ENCODE data around the gene ACER3.
"Not testable (repeated sequence)": the region's sequence is repeated elsewhere in the genome, so short reads cannot be mapped to it uniquely, and the experiment has no call there.

Gene ACER3

GRCh38 chr11:76880314-76880713 is 19.6 kb downstream of the ACER3 start:
- DNase-seq = no peak

GRCh38 chr11:76880956-76881355 is 20.2 kb downstream of the ACER3 start:
- no peak for DNase-seq

- peak; percentile 48 for DNase-seq
Observed at GRCh38 chr11:76885390-76886097, 24.8 kb downstream of the ACER3 start.

GRCh38 chr11:76888989-76889388 is 28.3 kb downstream of the ACER3 start:
- DNase-seq = peak; percentile 18

- no peak for DNase-seq
Observed at GRCh38 chr11:76889411-76889975, 28.8 kb downstream of the ACER3 start.

- no peak for DNase-seq
Observed at GRCh38 chr11:76890329-76890728, 29.6 kb downstream of the ACER3 start.

GRCh38 chr11:76891285-76891684 is 30.6 kb downstream of the ACER3 start:
- DNase-seq = no peak

- no peak for DNase-seq
Observed at GRCh38 chr11:76891793-76892192, 31.1 kb downstream of the ACER3 start.

- DNase-seq = no peak
Observed at GRCh38 chr11:76892306-76892705, 31.6 kb downstream of the ACER3 start.

- no peak for DNase-seq
Observed at GRCh38 chr11:76897233-76897632, 36.5 kb downstream of the ACER3 start.

GRCh38 chr11:76901144-76901543 is 40.4 kb downstream of the ACER3 start:
- no peak for DNase-seq

GRCh38 chr11:76901622-76902021 is 40.9 kb downstream of the ACER3 start:
- DNase-seq = not testable (repeated sequence)

GRCh38 chr11:76902121-76903014 is 41.6 kb downstream of the ACER3 start:
- DNase-seq = no peak

- DNase-seq = no peak
Observed at GRCh38 chr11:76903325-76903724, 42.6 kb downstream of the ACER3 start.

GRCh38 chr11:76910620-76911414 is 50.1 kb downstream of the ACER3 start:
- no peak for DNase-seq

GRCh38 chr11:76911415-76911808 is 50.7 kb downstream of the ACER3 start:
- DNase-seq = no peak

- DNase-seq = no peak
Observed at GRCh38 chr11:76916712-76917111, 56.0 kb downstream of the ACER3 start.

- peak; percentile 62 for DNase-seq
Observed at GRCh38 chr11:76918941-76919386, 58.2 kb downstream of the ACER3 start.

GRCh38 chr11:76919467-76919866 is 58.7 kb downstream of the ACER3 start:
- no peak for DNase-seq

- peak; percentile 75 for DNase-seq
Observed at GRCh38 chr11:76919887-76920746, 59.4 kb downstream of the ACER3 start.

GRCh38 chr11:76927160-76927559 is 66.4 kb downstream of the ACER3 start:
- no peak for DNase-seq

- DNase-seq = no peak
Observed at GRCh38 chr11:76935042-76935441, 74.3 kb downstream of the ACER3 start.
